ENCODE measurements around the gene RFX1. TPM values are rescaled to one million over a fixed set of nuclear protein-coding genes. Genes with fewer than 3 reads are reported as not detected.

RFX1 gene
- total and polyA plus RNA-seq, 8 donors, result 5.5 to 55.6 (median 7.6) TPM

- FAIRE-seq, result no peak
- ATAC-seq, result peak; percentile 67 to 77 (median 72)
- no peak for TF ChIP-seq CTCF (IDR thresholded peaks at IDR 0.05)
These were observed 603 bp downstream of the RFX1 start for GRCh38 chr19:14005349-14006084.

GRCh38 chr19:14004619-14005348 lies 1.3 kb downstream of the RFX1 start:
- FAIRE-seq (no peak), DNase-seq (peak in 5 of 6 donors; percentile 70 to 85 (median 78)), ATAC-seq (peak; percentile 30 to 51 (median 38))
- intact Hi-C loops (cut with DNase I), result no loop called here
- no peak for TF ChIP-seq CTCF (IDR thresholded peaks at IDR 0.05)
- Histone ChIP-seq H3K9me3 (no peaks in the 10 kb centered on the region), H3K4me3 (peak overlapping the region in 2 of 4 donors; percentile 70 to 76), H3K27ac (peak overlapping the region; percentile 98 to 100 (median 100)), H3K36me3 (no peaks in the 10 kb centered on the region), H3K27me3 (no peaks in the 10 kb centered on the region), H3K4me1 (peaks cover 0 to 27% (median 25%) of the 10 kb centered on the region in 3 donors)
- WGBS, 2 donors, result 3 to 4% methylated on average over 14 of the region's 14 CpGs

More at GRCh38 chr19:14005349-14006084, 603 bp downstream of the RFX1 start:
- Histone ChIP-seq H3K27me3 (no peaks in the 10 kb centered on the region), H3K27ac (peak overlapping the region; percentile 98 to 100 (median 100)), H3K4me1 (peaks cover 0 to 27% (median 25%) of the 10 kb centered on the region in 3 donors), H3K9me3 (no peaks in the 10 kb centered on the region), H3K4me3 (peak overlapping the region; percentile 60 to 76 (median 66)), H3K36me3 (no peaks in the 10 kb centered on the region)
- DNase-seq, result peak; percentile 92 to 98 (median 96)
- intact Hi-C loops (cut with DNase I), result no loop called here
- WGBS, 2 donors, result 2 to 6% methylated on average over 16 to 50 of the region's 50 CpGs

- DNase-seq, result peak in 2 of 6 donors; percentile 12 to 20
- WGBS, 2 donors, result 49 to 60% methylated on average over 10 of the region's 10 CpGs
- no peak for ATAC-seq
- Histone ChIP-seq H3K27ac (peak overlapping the region; percentile 98 to 100 (median 100)), H3K27me3 (no peaks in the 10 kb centered on the region), H3K4me1 (peaks cover 0 to 29% (median 25%) of the 10 kb centered on the region in 3 donors), H3K9me3 (no peaks in the 10 kb centered on the region), H3K36me3 (no peaks in the 10 kb centered on the region), H3K4me3 (no peak overlapping the region)
- no peak for FAIRE-seq
- TF ChIP-seq CTCF (IDR thresholded peaks at IDR 0.05), result no peak
- intact Hi-C loops (cut with DNase I), result no loop called here
These were observed 2.7 kb downstream of the RFX1 start for GRCh38 chr19:14003251-14004055.

GRCh38 chr19:14002571-14003250 lies 3.4 kb downstream of the RFX1 start:
- Histone ChIP-seq H3K4me3 (no peak overlapping the region), H3K27me3 (no peaks in the 10 kb centered on the region), H3K9me3 (no peaks in the 10 kb centered on the region), H3K4me1 (peaks cover 0 to 31% (median 25%) of the 10 kb centered on the region in 3 donors), H3K36me3 (no peaks in the 10 kb centered on the region), H3K27ac (peak overlapping the region in 3 of 4 donors; percentile 98 to 100 (median 100))
- no peak for TF ChIP-seq CTCF (IDR thresholded peaks at IDR 0.05)
- DNase-seq (peak in 2 of 6 donors; percentile 18 to 60), FAIRE-seq (no peak), ATAC-seq (no peak)
- 66 to 70% methylated on average over 13 of the region's 13 CpGs for WGBS, 2 donors
- intact Hi-C loops (cut with DNase I), result no loop called here
